Epithelial cell of proximal tubule (primary cell): ENCODE data around the gene RWDD4. TPM values are rescaled to one million over a fixed set of nuclear protein-coding genes. Genes with fewer than 3 reads are reported as not detected.

Experiments used
- DNase-seq: peaks from one replicate; pipeline ENCODE4 v3.0.0-alpha.2; 2011; ENCODE audit warnings: low read depth
- H3K4me3 ChIP-seq: 2 replicates; pipeline ENCODE4 v1.5.1; 2011; ENCODE audit warnings: low read depth, mild to moderate bottlenecking, low read length
- CTCF ChIP-seq: conservative IDR thresholded peaks from 2 replicates; pipeline ENCODE4 v1.5.1; 2012; ENCODE audit warnings: low read depth, mild to moderate bottlenecking, low read length
- total RNA-seq: library from RNA; depleted of rRNA; stranded (reverse); fragments of >200 nt; gene quantifications from 2 replicates; pipeline ENCODE4 v1.2.3, GENCODE V29; 2015

Gene RWDD4
- total RNA-seq, 1 donor from 2014 or later, result 17.2 TPM

DNA sequence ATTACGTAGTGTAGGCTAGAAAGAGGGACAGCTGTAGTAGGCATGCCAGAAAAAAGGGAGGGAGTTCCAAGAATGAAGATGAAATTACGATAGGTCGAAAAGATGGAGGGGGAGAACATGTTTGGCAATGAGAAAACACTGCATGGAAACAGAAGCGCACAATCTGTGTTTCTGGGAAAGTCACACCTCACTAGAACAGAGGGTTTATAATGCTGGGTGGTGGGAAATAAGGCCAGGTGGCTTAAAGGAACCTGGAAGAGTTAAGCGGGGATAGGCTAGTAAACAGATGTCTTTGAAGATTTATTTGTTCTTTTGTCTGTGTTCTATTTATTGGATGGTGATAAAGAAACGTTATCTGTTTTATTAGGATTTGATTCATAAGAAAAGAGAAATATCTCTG is 29.2 kb upstream of the RWDD4 start:
- DNase-seq, result no peak
- no peak overlapping the region for H3K4me3 ChIP-seq
- TF ChIP-seq CTCF, result no peak

DNA sequence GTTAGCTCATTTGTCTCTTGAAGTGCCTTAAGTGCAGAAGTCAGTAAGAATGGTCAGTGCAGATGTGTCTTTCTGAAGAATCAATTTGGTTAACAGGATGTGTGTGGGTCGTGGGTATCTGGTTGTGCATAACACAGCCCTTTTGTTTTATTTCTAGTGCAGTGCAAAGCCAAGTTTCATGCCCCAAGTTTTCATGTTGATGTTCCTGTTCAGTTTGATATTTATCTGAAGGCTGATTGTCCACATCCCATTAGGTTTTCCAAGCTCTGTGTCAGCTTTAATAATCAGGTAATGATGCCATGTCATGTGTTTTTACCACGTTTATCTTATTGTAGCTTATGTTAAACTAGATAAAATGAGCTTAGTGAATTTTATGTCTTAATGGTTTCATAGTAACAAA is 27.5 kb upstream of the RWDD4 start:
- no peak overlapping the region for H3K4me3 ChIP-seq
- DNase-seq, result no peak
- no peak for TF ChIP-seq CTCF

DNA sequence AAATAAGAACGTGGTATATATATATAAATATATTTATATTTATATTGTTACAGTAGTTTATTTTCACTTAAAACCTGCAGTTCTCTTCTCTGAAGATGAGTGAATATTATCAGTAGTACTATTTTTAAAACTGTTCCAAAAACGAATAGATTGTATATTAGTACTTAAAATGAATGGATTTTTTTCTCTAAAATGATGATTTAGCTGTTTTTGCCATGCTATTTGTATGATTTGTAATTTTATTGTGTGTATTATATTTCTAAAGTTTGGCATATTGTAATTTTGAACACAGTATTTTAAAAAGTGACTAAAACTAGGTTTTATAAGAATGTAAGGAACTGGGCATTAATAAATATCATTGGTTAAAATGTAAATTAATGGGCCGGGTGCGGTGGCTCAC is 22.1 kb upstream of the RWDD4 start:
- no peak for TF ChIP-seq CTCF
- no peak overlapping the region for H3K4me3 ChIP-seq
- no peak for DNase-seq

- H3K4me3 ChIP-seq, result no peak overlapping the region
- TF ChIP-seq CTCF, result no peak
- DNase-seq, result no peak
These were observed 16.6 kb upstream of the RWDD4 start for GRCh38 chr4:183675625-183676024.

- no peak overlapping the region for H3K4me3 ChIP-seq
- no peak for TF ChIP-seq CTCF
- DNase-seq, result no peak
These were observed 15.2 kb upstream of the RWDD4 start for GRCh38 chr4:183674153-183674552.

GRCh38 chr4:183670960-183671555 is 12.1 kb upstream of the RWDD4 start:
- TF ChIP-seq CTCF, result no peak
- H3K4me3 ChIP-seq, result no peak overlapping the region
- DNase-seq, result no peak

- DNase-seq, result no peak
- H3K4me3 ChIP-seq, result no peak overlapping the region
- no peak for TF ChIP-seq CTCF
These were observed 11.3 kb upstream of the RWDD4 start for GRCh38 chr4:183670251-183670650.
